H1 (cell line): ENCODE results near the gene MLANA.

Experiments used
- BACH1 ChIP-seq: IDR thresholded peaks from 2 replicates; pipeline ENCODE4 v1.6.1; 2012; ENCODE audit warnings: low read length, improper control_type of control experiment
- CEBPB ChIP-seq: IDR thresholded peaks from 2 replicates; pipeline ENCODE4 v1.6.1; 2012; ENCODE audit warnings: low read depth, low read length
- EP300 ChIP-seq, 2 experiments: IDR thresholded peaks; 1 replicate in 1 of 2; 2 replicates in 1 of 2; pipeline ENCODE4 v1.6.1; 2011 to 2012; ENCODE audit warnings: low read depth in 2 of 2, low read length in 2 of 2, mild to moderate bottlenecking in 2 of 2, borderline replicate concordance in 1 of 2, inconsistent platforms in 1 of 2, moderate library complexity in 1 of 2
- EZH2 ChIP-seq: fragments of 200-600 bp; sonication (generic); IDR thresholded peaks from 2 replicates; pipeline ENCODE4 v1.7.1; 2012; ENCODE audit warnings: low read depth, mild to moderate bottlenecking, moderate library complexity, low read length, inconsistent platforms; ENCODE audit not compliant: severe bottlenecking
- POLR2A ChIP-seq, 2 experiments: IDR thresholded peaks; 1 replicate in 1 of 2; 2 replicates in 1 of 2; pipeline ENCODE4 v1.6.1; 2011; ENCODE audit warnings: low read depth in 2 of 2, low read length in 2 of 2, mild to moderate bottlenecking in 2 of 2; ENCODE audit errors: control extremely low read depth in 1 of 2
- POLR2AphosphoS5 ChIP-seq: IDR thresholded peaks from 2 replicates; pipeline ENCODE4 v1.6.1; 2011; ENCODE audit warnings: low read depth, low read length
- RAD21 ChIP-seq, 2 experiments: IDR thresholded peaks in 1 of 2; conservative IDR thresholded peaks in 1 of 2; 2 replicates each; pipeline ENCODE4 v1.6.1; 2011; ENCODE audit warnings: low read depth in 2 of 2, low read length in 2 of 2, improper control_type of control experiment in 1 of 2, inconsistent platforms in 1 of 2, mild to moderate bottlenecking in 1 of 2, moderate library complexity in 1 of 2
- SP4 ChIP-seq: IDR thresholded peaks from 2 replicates; pipeline ENCODE4 v1.6.1; 2012; ENCODE audit warnings: low read length, inconsistent platforms
- SRF ChIP-seq: IDR thresholded peaks from 2 replicates; pipeline ENCODE4 v1.6.1; 2011; ENCODE audit warnings: mild to moderate bottlenecking, low read depth, low read length, moderate library complexity
- TAF1 ChIP-seq: IDR thresholded peaks from 2 replicates; pipeline ENCODE4 v1.6.1; 2011; ENCODE audit warnings: mild to moderate bottlenecking, low read depth, low read length
- TF ChIP-seq, protein P1 (sequence below), 3 experiments: IDR thresholded peaks; 1 replicate in 2 of 3; 2 replicates in 1 of 3; pipeline versions ENCODE4 v1.5.1 to v1.6.1; 2011; ENCODE audit warnings: low read length in 3 of 3, mild to moderate bottlenecking in 3 of 3, inconsistent platforms in 2 of 3, low read depth in 1 of 3, moderate library complexity in 1 of 3; ENCODE audit not compliant: insufficient read depth in 1 of 3; ENCODE audit errors: control extremely low read depth in 1 of 3
- TF ChIP-seq, protein P2 (sequence below): IDR thresholded peaks from 2 replicates; pipeline ENCODE4 v1.6.1; 2011; ENCODE audit warnings: low read length, improper control_type of control experiment

DNA sequence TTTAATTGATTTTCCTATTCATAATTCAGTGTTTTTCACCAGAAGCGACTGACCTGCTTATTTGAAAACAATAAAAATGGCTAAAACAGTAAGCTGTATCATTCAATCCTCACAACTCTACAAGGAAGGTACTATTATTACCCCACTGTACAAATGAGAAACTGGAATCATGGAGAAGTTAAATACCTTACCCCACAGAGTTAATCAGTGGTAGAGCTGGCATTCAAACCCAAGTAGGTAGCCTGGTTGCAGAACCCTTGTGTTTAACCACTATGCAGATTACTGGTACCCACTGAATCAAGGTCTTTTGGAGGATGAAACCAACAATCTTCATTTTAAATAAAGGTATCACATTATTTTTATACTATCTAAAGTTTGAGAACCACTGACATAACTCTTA is 59.6 kb downstream of the MLANA start:
- TF ChIP-seq TAF1 (no peak), RAD21 (IDR thresholded peaks at IDR 0.05 in 1 of 2, conservative IDR thresholded peaks at IDR 0.05 in 1 of 2; ENCODE audit: low read depth in 2 of 2, low read length in 2 of 2) (no peak), POLR2A (IDR thresholded peaks at IDR 0.05; ENCODE audit: control extremely low read depth in 1 of 2, low read depth in 2 of 2, low read length in 2 of 2) (no peak), CEBPB (no peak), BACH1 (no peak), POLR2AphosphoS5 (no peak), SRF (no peak), EZH2 (no peak), SP4 (no peak), EP300 (IDR thresholded peaks at IDR 0.05; ENCODE audit: borderline replicate concordance in 1 of 2, low read depth in 2 of 2, low read length in 2 of 2) (no peak)
- TF ChIP-seq, protein P1, sequence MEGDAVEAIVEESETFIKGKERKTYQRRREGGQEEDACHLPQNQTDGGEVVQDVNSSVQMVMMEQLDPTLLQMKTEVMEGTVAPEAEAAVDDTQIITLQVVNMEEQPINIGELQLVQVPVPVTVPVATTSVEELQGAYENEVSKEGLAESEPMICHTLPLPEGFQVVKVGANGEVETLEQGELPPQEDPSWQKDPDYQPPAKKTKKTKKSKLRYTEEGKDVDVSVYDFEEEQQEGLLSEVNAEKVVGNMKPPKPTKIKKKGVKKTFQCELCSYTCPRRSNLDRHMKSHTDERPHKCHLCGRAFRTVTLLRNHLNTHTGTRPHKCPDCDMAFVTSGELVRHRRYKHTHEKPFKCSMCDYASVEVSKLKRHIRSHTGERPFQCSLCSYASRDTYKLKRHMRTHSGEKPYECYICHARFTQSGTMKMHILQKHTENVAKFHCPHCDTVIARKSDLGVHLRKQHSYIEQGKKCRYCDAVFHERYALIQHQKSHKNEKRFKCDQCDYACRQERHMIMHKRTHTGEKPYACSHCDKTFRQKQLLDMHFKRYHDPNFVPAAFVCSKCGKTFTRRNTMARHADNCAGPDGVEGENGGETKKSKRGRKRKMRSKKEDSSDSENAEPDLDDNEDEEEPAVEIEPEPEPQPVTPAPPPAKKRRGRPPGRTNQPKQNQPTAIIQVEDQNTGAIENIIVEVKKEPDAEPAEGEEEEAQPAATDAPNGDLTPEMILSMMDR (IDR thresholded peaks at IDR 0.05; ENCODE audit: control extremely low read depth in 1 of 3, insufficient read depth in 1 of 3, low read depth in 1 of 3, low read length in 3 of 3), result no peak
- TF ChIP-seq, protein P2, sequence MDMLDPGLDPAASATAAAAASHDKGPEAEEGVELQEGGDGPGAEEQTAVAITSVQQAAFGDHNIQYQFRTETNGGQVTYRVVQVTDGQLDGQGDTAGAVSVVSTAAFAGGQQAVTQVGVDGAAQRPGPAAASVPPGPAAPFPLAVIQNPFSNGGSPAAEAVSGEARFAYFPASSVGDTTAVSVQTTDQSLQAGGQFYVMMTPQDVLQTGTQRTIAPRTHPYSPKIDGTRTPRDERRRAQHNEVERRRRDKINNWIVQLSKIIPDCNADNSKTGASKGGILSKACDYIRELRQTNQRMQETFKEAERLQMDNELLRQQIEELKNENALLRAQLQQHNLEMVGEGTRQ, result no peak
